PC-3 (cell line): ENCODE measurements around the gene BCO1.

Experiments used
- CTCF ChIP-seq: fragments of 300-600 bp; sonication (generic); conservative IDR thresholded peaks from 2 replicates; pipeline ENCODE4 v1.5.1; 2017; ENCODE audit warnings: antibody characterized with exemption, low read depth, mild to moderate bottlenecking, low read length
- EZH2 ChIP-seq: fragments of 300-600 bp; sonication (generic); IDR thresholded peaks from one replicate; pipeline ENCODE4 v1.6.1; 2017; ENCODE audit warnings: antibody characterized with exemption, mild to moderate bottlenecking, low read length; ENCODE audit not compliant: unreplicated experiment

DNA sequence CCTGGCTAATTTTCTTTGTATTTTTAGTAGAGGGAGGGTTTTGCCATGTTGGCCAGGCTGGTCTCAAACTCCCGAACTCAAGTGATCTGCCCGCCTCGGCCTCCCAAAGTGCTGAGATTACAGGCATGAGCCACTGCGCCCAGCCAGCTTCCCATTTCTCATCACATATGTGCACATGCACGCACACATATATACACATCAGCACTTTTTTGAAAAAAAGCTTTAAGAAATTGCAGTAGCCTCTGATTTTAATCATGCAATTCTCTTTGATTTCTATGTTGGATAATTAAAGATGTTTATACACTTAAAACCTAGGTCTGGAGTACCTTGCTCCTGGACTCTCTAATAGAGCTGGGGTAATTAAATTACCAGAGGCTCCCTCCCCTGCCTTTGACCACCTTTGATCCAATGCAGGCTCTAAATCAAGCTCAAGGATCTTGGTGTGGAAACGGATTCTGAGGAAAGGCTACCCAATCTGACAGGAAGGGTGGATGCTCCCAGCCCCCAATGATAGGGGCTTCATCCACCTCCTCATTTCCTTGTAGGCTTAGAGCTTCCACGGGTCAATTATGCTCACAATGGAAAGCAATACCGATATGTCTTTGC is 46.6 kb downstream of the BCO1 start:
- no peak for TF ChIP-seq CTCF
- no peak for TF ChIP-seq EZH2
